ENCODE results near the gene SNCA.

- TF ChIP-seq CTCF (tag by site-specific recombination; IDR thresholded peaks at IDR 0.05) = no peak
- no peak for TF ChIP-seq ZFP41 (tag by site-specific recombination; IDR thresholded peaks at IDR 0.05; ENCODE audit: borderline replicate concordance)
- TF ChIP-seq ZBTB1 (tag by site-specific recombination; IDR thresholded peaks at IDR 0.05) = no peak
- no peak for TF ChIP-seq YY1 (tag by site-specific recombination; IDR thresholded peaks at IDR 0.05)
- TF ChIP-seq, protein P1, sequence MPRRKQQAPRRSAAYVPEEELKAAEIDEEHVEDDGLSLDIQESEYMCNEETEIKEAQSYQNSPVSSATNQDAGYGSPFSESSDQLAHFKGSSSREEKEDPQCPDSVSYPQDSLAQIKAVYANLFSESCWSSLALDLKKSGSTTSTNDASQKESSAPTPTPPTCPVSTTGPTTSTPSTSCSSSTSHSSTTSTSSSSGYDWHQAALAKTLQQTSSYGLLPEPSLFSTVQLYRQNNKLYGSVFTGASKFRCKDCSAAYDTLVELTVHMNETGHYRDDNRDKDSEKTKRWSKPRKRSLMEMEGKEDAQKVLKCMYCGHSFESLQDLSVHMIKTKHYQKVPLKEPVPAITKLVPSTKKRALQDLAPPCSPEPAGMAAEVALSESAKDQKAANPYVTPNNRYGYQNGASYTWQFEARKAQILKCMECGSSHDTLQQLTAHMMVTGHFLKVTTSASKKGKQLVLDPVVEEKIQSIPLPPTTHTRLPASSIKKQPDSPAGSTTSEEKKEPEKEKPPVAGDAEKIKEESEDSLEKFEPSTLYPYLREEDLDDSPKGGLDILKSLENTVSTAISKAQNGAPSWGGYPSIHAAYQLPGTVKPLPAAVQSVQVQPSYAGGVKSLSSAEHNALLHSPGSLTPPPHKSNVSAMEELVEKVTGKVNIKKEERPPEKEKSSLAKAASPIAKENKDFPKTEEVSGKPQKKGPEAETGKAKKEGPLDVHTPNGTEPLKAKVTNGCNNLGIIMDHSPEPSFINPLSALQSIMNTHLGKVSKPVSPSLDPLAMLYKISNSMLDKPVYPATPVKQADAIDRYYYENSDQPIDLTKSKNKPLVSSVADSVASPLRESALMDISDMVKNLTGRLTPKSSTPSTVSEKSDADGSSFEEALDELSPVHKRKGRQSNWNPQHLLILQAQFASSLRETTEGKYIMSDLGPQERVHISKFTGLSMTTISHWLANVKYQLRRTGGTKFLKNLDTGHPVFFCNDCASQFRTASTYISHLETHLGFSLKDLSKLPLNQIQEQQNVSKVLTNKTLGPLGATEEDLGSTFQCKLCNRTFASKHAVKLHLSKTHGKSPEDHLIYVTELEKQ (tag by site-specific recombination; IDR thresholded peaks at IDR 0.05; ENCODE audit: borderline replicate concordance) = no peak
- TF ChIP-seq HOXA7 (CRISPR knock-in tag; IDR thresholded peaks at IDR 0.05; ENCODE audit: borderline replicate concordance) = no peak
- no peak for TF ChIP-seq ZNF26 (tag by site-specific recombination; IDR thresholded peaks at IDR 0.05)
- no peak for TF ChIP-seq SP7 (tag by site-specific recombination; IDR thresholded peaks at IDR 0.05)
- TF ChIP-seq ZNF639 (tag by site-specific recombination; IDR thresholded peaks at IDR 0.05) = no peak
- no peak for TF ChIP-seq ZNF792 (tag by site-specific recombination; IDR thresholded peaks at IDR 0.05)
- no peak for TF ChIP-seq ZFP37 (tag by site-specific recombination; IDR thresholded peaks at IDR 0.05)
- no peak for TF ChIP-seq ZBTB21 (tag by site-specific recombination; IDR thresholded peaks at IDR 0.05)
- TF ChIP-seq OSR2 (tag by site-specific recombination; IDR thresholded peaks at IDR 0.05) = no peak
- TF ChIP-seq KLF1 (tag by site-specific recombination; IDR thresholded peaks at IDR 0.05) = no peak
These were observed 13.5 kb downstream of the SNCA start for GRCh38 chr4:89823416-89823815.

Data from HEK293 (cell line).